HEK293T (cell line): ENCODE data around the gene PRRT2.

Experiments used
- BHLHE40 ChIP-seq: fragments of 450-650 bp; IDR thresholded peaks from 2 replicates; pipeline ENCODE4 v1.6.1; 2016; ENCODE audit warnings: mild to moderate bottlenecking, moderate library complexity, borderline replicate concordance
- FOXA1 ChIP-seq: fragments of 450-650 bp; IDR thresholded peaks from 2 replicates; pipeline ENCODE4 v1.6.1; 2016; ENCODE audit warnings: mild to moderate bottlenecking
- FOXM1 ChIP-seq: fragments of 450-650 bp; IDR thresholded peaks from 2 replicates; pipeline ENCODE4 v1.6.1; 2017; ENCODE audit warnings: mild to moderate bottlenecking, borderline replicate concordance
- SP1 ChIP-seq: fragments of 450-650 bp; IDR thresholded peaks from 2 replicates; pipeline ENCODE4 v1.6.1; 2017
- TARDBP ChIP-seq: fragments of 450-650 bp; IDR thresholded peaks from 2 replicates; pipeline ENCODE4 v1.6.1; 2016
- ZNF384 ChIP-seq: fragments of 450-650 bp; IDR thresholded peaks from 2 replicates; pipeline ENCODE4 v1.6.1; 2016

GRCh38 chr16:29818082-29818481 is 6.1 kb downstream of the PRRT2 start:
- TF ChIP-seq FOXA1 (no peak), ZNF384 (no peak), SP1 (no peak), BHLHE40 (no peak), FOXM1 (no peak), TARDBP (no peak)
